Activated T-cell treated with anti-CD3 and anti-CD28 coated beads for 24 hours (primary cell): ENCODE data around the gene FUZ.

Experiments
- DNase-seq: peaks from one replicate; pipeline ENCODE4 v3.0.0-alpha.2; 2020; ENCODE audit warnings: low read depth

The FUZ gene

DNA sequence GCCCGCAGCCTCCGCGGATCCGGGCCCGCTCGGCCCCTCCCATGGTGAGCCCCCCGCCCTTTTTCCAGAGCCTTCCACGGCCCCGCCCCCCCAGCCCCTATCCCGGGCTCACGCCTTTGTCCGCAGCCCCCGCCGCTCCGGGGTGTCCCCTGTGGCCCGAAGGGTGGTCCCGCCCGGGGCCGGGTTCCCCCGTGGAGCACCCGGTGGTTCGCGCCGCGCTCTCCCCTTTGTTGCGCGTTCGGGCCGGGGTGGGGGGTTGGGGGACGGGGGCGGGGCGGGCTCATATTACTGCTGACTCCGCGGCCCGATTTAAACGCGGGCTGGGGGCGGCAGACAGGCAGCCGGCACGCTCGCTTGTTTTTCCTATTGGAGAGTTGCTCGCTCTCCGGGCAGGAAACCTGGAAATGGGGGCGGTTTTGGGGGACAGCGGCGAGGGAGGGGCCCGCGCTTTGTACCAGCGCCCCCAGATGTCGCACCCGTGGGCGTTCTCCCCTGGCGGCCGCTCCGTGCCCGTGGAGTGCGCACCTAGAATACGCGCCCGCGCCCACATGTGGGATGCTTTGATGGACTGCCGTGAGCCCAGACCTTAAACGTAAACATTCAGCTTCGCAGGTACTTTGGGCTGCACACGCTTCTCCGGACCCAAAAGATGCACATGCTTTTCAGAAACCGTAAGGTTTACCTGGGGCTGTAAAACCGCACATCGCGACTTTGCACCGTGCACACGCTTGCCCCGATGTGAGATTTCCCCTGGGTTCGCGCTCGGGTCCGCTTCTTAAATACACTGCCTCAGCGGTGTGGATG is 38.6 kb upstream of the FUZ start:
- no peak for DNase-seq

DNA sequence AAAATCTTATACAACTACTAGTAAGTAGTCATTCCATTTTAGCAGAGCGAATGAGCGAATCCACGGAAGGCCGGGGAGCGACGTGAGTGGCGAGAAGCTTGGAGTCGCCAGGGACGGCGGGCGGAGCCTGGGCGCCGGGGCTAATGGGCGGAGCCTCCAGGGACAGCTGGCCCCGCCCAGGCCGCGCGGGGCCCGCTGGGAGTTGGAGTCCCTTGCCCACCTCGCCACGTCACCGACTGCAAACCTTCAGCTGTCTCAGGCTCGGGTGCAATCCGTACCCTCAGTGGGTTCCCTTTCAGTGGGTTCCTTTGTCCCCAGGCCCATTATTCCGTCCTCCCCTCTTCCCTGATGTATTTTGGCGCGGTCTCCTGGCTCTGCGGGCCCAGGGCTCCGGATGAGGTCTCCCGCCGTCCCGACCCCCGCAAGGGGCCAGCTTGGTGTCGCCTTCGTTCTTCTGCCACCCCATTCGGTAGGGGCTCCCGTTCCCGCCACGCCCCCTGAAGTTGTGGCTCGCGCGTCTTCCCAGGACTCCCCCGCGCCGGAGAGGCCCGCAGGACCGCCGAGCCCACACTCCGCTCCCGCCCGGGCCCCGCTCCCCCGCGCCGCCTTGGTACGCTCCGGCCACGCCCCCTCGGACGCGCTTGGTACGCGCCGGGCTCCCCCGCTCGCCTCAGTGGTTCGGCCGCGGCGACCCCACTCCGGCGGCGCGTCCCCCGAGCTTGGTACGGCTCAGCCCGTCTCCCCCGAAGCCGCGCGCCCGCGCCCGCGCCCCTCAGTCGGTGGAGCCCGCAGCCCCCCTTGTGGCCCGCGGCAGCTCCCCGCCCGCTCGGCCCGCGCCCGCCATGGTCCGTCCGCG is 37.6 kb upstream of the FUZ start, which contains the start of gene PTOV1:
Gene PTOV1 (plus strand): TSS at position 673 of the 856 bp plus-strand sequence.
- DNase-seq: peak; percentile 81

DNA sequence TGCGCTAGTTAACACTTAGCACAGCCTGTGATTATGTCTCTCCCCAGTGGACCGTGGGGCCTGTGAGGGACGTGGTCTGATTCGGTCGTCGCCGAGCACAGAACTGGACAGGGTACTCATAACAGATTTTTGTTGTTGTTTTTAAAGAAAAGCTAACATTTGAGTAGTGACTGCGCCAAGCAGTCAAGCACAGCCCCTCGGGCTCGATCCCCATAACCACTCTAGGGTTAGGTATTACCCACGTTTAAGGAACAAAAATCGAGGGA is 37.1 kb upstream of the FUZ start:
- no peak for DNase-seq

DNA sequence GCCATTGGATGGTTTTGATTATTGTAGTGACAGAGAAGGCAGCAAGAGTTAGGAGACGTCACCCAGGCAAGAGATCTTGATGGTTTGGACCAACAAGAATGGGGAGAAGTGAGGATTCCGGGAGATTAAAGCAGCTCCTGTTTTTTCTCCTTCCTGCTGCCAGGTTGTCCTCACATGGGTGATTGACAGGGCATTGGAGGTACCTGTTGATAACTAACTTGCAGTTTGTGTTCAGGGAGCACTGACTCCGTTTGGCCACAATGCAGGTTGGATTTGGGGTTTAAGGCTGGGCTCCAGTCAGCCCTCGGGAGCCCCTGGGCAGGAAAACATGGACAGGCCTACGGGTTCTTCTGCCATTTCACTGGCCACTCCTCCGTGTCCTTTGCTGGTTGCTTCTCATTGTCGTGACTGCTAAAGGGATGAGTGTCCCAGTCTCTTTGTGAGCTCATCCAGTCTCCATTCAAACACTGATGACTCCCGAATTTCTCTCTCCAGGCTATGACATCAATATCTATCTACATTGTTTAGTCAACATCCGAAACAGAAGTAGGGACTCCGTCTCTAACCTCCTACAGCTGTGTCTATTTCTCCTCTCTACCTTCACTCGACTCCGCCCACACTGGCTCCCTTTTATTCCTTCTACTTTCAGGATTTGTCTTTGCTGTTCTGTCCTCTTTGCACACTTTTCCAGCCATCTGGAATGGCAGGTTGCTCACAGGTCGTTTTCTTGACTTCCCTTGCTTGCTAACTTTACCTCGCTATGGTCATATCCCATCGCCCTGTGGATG is 36.5 kb upstream of the FUZ start:
- DNase-seq: no peak

DNA sequence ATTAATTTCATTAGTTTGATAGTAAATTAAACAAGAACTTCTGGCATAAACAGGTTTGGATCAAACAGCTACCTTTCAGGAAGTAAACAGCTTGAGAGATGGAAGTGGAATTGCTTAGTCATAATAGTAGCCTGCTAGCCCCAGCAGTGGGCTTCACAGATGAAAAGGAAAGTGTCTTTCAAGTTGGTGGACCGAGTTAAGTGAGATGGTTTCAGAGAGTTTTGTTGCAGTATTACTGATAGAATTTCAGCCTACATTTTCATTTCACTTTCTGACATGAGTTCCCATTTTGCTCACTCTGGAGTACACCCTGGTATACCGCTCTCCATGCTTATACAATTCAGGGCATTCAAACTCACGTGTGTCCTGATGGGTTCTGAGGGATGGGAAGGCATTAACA is 35.8 kb upstream of the FUZ start:
- no peak for DNase-seq

DNA sequence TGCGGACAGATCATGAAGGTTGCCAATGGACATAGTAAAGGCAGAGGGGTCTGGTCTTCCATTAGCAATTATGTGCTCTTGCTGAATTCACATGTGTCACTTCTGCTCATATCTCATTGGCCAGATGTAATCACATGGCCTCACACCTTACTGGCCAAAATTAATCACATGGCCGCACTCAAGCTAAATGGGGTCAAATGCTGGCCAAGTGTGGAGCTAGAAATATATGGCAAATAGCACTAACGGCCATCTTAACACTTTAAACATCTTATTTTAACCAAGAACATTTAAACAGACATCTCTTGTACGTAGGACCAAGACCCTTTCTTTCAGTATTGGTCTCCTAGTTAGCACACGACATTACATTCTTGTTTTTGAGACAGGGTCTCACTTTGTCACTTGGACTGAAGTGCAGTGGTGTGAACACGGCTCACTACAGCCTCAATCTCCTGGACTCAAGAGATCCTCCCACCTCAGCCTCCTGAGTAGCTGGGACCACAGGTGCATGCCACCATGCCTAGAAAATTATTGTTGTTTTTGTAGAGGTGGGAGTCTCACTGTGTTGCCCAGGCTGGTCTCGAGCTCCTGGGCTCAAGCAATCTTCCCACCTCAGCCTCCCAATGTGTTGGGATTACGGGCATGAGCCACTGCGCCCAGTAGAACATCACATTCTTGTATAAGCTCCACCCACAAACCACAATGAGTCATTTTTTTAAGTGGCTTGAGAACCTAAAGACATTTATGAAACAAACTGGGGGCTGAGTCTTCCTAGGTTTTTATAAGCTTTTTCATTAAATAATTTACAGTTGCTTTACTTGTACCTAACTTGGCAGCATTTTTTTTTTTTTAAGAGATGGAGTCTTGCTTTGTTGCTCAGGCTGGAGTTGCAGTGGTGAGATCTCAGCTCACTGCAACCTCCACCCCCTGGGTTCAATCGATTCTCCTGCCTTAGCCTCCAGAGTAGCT is 34.9 kb upstream of the FUZ start:
- no peak for DNase-seq

DNA sequence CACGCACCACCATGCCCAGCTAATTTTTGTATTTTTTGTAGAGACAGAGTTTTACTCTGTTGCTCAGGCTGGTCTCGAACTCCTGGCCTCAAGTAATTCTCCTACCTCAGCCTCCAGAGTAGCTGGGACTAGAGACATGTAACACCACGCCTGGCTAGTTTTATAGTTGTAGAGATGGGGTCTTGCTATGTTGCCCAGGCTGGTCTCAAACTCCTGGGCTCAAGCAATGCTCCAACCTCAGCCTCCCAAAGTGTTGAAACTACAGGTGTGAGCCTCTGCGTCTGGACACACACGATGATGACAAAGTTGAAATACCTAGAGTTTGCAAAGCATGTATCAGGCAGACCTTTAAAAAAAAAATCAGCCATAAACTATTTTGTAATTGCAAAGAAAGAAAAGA is 33.3 kb upstream of the FUZ start:
- DNase-seq: no peak

DNA sequence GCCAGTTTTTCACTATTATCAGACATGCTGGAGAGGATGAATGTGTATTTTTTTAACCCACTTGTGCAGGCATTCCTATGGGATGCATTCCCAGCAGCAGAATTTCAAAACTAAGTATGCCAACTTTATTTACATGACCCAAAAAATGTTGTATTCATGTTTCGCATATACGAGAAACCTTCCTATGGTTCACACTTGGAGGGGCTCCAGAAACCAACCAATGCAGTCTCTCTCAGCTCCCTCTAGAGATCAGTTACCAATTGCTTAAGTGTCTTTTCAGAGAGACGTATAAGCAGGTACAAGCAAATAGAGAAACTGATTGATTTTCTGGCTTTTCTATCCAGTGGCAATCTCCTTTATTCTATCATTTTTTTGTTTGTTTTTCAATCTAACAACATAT is 32.3 kb upstream of the FUZ start:
- DNase-seq: no peak

DNA sequence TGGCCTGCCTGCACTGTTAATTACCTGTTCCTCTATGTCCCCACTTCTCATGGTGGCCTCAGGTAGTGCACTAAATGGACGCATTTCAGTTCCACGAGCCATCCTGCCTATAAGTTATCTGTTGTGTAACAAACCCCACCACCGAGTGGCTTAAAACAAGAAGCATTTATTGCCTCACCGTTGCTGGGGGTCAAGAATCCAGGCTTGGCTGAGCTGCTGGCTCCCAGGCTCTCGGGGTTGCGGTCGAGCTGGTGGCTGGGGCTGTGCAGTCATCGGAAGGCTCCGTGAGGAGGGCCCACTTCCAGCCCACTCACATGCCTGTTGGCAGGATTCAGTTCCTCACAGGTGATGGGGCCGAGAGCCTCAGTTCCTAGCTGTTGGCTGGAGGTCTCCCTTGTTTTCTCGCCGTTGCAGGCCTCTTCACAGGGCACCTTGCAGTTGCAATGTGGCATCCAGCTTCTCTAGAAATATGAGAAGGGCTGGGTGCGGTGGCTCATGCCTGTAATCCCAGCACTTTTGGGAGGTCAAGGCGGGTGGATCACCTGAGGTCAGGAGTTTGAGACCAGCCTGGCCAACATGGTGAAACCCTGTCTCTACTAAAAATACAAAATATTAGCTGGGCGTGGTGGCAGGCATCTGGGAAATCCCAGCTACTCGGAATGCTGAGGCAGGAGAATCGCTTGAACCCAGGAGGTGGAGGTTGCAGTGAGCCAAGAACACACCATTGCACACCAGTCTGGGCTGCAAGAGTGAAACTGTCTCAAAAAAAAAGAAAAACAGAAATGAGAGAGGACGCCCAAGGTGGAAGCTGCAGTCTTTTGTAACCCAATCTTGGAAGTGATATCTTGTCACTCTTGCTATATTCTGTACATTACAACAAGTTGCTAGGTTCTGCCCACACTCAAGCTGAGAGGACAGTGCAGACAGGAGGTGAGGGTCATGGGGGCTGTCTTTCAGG is 31.3 kb upstream of the FUZ start:
- DNase-seq: no peak

DNA sequence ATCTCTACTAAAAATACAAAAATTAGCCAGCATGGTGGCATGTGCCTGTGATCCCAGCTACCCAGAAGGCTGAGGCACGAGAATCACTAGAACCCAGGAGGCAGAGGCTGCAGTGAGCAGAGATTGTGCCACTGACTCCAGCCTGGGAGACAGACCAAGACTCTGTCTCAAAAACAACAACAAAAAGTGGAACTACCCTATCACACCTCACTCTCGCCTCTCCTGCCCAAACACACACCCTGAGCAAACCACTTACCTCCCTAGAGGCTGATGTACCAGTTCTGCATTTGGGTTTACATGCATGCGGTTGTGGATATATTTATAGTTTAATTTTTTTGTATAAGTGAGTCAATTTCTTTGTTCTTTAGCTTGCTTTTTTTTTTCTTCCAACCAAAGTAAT is 30.2 kb upstream of the FUZ start:
- no peak for DNase-seq

DNA sequence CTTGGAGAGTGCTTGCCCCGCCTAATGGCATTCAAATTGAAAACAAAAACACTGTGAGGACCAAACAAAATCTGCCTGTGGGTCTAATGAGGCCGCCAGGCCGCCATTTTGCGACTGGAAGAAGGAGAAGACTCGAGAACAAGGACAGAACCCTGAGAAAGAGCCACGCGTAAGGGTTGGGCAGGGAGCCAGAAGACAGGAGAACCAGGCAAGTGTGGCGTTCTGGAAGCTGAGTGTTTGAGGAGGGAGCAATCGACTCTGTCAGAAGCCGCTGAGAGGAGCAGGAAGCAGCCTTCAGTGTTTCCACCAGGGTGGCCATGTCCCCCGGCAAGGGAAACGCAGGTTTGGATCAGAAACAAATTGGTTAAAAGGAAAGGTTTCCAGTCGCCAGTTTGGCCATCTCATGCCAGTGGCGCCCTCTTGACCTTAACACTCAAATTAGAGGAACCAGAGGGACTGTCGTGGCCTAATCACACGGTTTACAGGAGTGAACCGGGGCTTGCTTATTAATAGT is 27.7 kb upstream of the FUZ start:
- no peak for DNase-seq

DNA sequence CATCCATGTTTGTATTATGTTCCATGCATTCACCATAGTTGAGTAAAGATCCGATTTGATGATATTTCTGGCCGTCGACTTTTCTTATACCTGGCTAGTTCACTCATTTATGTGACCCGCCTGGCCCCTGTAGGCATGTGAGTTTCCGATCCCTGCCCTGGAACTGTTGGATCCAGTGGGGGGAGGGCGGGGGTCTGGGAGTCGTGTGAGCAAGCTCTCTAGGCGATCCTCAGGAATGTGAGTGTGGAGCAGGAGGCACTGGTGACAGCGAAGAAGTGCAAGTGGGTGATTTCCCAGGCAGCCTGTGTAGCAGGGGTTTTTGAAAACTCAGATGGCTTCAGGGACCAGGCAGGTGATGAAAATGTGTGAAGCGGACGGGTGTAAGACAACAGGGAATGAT is 27.2 kb upstream of the FUZ start:
- no peak for DNase-seq

DNA sequence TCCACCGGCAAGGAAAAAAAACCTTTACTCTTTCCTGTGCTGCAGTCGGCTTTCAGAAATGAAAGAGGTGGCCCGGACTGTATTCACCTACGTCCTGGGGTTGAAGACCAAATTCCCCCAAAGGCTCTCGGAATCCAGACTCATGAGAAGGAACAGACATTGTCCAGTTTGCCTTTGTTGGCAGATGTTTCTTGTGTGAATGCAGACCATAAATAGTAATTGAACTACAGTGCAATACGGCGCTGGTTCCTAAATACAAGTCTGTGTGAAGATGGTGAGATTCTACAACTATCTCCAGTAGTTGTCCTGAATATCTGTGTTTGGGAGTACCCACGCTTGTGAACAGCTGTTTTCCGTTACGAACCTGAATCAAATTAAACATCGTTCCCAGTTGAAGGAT is 26.6 kb upstream of the FUZ start:
- DNase-seq: no peak

DNA sequence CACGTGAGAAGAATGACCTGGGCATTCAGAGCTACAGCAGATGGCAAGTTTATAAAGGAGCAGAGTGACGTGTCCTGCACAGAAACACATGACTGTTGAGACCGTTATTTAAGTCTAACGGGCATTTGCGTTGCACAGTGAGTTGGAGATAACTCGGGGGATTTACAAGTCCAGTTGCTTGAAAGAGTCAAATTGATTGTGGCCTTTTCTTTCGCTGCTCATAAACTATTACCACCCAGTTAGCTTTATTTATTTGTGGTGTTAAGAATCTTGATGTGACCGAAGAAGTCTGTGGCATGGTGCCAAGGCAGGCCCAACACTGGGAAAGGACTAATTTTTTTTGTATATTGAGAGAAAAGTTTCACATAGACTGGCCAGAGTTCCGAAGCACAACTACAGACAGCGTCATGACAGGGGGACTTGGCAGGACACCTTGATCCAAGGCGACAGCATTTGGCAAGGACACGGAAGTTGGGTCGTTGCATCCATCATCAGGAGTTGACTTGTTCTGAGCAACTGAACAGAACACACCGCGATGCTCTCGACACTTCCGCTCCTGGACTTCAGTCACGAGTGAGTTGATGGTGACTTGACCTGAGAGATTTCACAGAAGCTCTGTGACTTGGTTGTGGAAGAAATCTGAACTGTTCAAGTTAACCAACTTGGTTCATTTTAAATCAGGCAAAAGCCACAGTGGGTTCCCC is 25.9 kb upstream of the FUZ start:
- no peak for DNase-seq

DNA sequence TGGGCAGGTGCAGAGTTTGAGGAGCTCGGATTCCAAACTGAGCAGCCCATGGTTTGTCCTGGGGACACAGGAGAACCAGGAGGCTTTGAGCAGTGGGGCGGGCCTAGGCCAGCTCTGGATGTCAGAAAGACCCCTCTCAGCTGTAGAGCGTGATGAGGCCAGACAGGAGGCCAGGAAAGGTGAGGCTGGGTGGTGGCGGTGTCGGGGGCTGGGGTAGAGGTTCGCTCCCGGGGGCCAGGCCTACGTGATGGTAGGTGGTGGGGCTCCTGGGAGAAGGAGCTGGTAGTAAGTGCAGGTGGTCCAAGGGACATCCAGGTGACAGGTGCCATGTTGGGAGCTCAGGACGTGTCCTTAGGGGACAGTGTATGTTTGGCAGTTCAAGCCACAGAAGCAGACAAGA is 24.3 kb upstream of the FUZ start:
- no peak for DNase-seq

DNA sequence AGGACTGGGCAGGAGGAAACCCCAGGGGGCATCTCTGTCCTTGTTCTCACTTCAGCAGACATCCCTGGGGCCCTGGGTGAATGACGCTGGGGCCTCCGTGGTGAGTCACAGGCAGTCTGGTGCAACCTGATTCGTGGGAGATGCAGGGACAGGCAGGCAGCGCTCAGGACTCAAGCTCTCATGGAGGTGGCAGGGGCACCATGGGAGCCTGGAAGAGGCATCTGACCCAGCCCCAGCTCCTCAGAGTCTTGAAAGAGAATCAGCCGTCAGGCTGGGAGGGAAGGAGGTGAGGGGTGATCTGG is 23.9 kb upstream of the FUZ start:
- DNase-seq: no peak

DNA sequence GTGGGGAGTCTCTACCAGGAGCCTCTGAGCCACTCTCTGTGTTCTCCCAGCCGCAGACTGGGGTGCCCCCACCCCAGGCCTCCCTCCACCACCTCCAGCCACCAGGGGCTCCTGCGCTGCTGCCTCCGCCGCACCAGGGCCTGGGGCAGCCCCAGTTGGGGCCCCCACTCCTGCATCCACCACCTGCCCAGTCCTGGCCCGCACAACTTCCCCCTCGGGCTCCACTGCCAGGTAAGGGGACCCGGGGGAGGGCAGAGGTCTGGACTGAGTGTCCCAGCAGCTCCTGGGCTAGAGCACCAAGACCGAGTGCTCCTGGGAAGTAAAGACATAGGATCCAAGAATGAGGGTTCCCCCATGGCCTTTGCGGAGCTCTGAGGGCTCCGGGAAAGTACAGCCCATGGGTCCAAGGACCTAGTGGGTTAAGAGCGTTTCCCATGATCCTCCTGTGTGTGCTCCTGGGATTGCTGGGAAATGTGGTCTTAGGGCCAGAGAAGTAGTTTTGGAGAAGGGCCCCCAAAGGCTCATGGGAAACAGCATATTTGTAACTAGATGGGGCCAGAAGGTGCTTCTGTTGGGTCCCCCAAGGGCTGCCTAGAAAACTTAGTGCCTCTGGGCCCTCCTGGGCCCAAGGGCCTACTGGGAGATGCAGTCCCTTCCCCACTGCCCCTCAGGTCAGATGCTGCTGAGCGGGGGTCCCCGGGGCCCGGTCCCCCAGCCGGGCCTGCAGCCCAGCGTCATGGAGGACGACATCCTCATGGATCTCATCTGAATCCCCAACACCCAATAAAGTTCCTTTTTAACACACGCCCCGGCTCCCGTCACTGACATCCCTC is 23.3 kb upstream of the FUZ start:
- no peak for DNase-seq

DNA sequence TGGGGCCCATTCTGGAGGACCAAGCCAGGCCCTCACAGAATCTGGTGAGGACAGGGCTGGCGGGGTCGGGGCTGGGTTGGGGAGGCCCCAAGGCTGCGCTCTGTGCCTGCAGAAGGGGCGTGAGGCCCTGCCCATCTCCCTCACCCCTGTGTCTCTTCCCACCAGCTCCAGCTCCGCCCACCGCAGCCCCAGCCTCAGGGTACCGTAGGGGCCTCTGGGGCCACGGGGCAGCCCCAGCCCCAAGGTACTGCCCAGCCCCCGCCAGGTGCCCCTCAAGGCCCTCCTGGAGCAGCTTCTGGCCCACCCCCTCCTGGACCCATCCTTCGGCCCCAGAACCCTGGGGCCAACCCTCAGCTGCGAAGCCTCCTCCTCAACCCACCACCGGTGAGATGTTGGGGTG is 22.5 kb upstream of the FUZ start:
- no peak for DNase-seq

DNA sequence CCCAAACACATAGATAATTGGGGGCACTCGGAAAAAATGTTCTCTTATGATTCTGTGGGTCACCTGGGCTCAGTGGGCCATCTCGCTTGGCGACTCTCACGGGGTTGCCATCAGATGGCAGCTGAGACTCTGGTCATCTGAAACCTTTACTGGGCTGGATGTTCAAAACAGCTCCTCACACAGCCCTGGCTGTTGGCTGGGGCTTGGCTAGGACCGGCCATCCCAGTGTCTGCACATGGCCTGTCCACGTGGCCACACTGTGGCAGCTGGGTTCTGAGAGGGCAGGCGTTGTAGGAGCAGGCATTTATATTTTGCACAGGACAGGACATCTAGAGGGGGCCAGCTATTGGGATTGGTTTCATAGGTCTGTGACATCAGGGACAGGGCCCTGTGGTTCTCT is 20.5 kb upstream of the FUZ start:
- no peak for DNase-seq
